ENCODE data around the gene SHISA3.

SHISA3 gene

DNA sequence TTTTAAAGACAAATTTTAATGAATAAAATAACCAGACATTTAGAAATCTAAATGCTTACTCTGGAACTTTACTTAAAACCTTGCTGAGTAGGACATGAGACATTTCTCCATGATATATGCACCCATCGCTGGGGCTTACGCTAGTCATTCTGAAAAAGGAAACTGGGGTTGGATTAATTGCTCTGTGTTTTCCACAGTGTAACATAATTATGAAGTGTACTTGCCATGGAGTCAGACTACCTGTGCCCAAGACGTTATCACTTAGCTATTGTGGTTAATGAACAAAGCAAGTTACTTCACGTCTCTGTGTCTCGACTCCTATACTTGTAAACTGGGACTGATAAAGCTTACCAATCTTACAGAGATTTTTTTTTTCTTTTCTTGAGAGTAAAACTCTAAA is 47.8 kb downstream of the SHISA3 start:
- no peak for DNase-seq (ENCODE audit: low read depth in 2 of 2)

DNA sequence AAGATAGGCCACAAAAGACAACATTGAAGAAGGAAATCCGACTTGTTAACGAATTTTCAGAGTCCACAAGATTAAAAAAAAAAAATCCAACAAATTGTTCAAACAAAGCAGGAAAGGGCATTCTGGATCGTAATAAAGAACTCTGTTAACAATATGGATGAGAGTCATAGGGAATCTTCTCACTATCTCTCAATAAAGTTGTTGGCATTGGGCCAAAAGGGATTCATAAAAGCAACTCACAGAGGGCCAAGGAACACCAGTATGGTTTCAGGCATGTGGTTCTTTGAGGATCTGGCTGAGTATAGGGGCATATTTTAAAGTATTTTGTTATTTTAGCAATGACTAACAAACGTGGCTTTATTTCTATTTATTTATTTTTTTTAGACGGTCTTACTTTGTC is 49.5 kb downstream of the SHISA3 start:
- DNase-seq (ENCODE audit: low read depth in 2 of 2), result no peak
